NCI-H1930 (cell line): ENCODE measurements around the gene LRP1.

Experiments
- DNase-seq, 2 experiments: peaks; one replicate each; lab custom pipeline; 2025; lab: John Stamatoyannopoulos, UW

Gene LRP1

DNA sequence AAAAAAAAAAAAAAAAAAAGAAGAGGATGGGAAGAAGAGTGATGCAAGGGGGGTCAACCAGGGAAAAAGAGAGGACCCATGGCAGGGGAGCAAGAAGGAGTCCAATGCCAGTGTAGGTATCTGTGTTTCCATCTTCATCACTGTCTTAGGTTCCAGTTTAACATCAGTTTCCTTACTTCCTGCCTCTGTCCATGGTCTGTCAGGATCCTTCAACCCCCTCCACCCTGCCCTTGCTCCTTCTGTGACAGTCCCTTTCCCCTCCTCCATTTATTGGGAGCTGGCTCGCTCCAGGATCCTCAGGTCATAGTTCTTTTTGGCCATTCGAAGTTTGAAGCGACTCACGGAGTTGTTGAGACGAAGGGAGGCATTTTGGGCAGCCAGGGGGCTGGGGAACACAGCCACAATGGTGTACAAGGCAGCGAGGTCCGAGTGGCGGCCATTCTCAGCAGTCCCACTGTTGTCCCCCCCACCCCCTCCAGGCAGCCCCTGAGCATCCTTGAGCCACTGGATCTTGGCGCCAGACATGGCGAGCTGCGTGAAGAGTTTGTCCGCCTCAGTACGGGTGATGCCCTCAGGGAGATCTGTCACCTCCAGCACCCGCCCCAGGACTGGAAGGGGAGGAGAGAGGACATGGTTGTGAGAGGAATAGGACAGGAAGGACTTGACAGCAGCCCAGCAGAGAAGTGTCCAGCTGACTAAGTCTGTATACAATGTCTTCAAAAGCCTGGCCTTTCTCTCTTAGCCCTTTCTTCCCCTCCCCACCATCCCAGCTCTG is 126.4 kb downstream of the LRP1 start:
- no peak for DNase-seq

DNA sequence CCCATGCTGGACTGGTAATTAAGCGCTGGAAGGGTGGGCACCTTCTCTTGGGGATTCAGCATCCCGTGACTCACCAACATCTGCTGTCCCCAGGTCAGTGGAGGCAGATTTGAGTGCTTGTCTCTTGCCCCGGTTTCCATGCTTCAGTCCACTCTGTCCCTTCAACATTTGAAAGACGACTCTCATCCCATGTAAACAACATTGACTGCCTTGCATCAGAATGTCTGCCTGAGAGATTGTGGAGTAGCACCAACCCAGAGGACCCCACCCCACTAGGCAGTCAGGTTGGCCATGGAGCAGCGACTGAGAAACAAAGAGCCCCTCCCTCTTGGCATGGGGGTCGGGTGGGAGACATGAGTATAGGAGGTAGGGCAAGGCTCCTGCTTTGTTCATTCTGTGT is 127.6 kb downstream of the LRP1 start:
- DNase-seq: no peak

DNA sequence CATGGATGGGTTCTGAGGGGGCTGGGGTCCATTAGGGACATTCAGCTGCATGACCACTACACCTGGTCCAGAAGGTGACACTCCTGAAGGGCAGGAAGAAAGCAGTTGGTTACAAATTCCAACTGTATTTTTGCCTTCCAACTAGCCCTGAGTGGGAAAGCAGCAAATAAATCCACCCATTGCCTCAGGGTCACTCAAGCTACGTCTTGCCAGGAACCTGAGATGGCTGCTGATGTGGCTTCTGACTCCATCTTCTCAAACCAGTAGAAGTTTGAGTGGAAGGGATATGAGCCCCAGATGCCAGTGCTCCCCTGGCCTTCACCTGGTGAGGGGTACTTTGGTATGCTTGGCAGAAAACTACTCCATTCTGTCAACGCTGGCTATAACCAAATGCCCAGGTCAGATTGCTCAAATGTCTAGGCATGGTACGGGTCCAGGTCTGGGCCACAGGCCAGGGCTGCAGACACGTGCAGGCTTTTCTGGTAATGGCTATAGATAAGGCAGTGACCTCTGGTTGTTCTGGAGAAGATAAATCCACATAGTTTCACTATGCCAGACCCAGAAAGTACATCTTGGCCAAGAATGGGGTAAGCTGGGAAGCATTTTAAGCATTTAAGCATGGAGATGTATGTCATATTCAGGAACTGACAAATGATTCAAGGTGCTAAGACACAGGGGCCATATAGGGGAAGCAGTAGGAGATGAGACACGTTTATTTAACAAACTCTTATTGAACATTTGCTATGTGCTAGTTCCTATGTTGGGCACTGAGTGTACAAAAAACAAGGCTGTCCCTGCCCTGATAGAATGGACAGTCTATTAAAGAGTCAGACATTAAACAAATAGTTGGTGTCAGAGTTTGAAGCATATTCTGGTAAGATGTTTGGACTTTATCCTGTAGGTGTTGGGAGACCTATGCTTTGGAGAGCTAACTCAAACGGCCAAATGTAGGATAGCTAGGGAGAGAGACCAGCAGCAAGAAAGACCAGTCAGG is 131.0 kb downstream of the LRP1 start:
- DNase-seq: no peak

DNA sequence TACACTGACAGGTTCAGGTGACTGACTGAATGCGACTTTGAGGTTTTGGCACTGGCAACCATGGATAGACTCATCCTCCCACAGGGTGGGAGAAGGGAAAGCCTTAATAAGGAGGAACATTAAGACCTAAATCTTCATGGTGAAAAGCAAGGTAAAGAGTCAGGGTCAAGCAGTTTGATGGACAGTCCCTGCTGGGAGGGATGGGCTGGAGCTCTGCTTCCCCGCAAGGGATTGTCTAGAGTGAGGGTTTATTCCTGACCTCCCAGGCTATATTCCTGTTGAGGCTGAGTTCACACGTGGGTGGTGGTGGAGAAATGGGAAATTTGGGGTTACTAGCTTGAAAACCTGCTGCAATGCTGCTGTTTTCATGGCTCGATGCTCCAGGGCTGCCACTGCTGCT is 132.1 kb downstream of the LRP1 start:
- DNase-seq: no peak

DNA sequence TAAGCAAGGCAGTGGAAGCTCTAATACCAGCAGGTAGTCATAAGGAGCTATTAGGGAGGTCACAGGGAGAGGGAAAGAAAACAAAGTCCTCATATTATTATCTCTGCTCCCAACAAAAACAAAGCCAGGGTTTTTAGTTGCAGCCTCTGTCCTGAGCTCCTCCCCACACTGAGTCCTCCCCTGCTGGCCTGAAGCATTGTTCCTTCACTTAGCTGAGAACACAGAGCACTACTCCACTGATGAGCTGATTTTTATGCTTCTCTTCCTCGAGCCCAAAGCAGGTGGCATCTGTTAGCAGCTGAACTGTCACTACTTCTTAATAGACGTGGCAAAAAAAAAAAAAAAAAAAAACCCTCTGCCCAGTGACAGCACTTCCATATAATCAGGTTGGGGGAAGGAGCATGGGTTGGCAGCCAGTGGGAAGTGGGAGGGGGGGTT is 133.2 kb downstream of the LRP1 start:
- DNase-seq: no peak

DNA sequence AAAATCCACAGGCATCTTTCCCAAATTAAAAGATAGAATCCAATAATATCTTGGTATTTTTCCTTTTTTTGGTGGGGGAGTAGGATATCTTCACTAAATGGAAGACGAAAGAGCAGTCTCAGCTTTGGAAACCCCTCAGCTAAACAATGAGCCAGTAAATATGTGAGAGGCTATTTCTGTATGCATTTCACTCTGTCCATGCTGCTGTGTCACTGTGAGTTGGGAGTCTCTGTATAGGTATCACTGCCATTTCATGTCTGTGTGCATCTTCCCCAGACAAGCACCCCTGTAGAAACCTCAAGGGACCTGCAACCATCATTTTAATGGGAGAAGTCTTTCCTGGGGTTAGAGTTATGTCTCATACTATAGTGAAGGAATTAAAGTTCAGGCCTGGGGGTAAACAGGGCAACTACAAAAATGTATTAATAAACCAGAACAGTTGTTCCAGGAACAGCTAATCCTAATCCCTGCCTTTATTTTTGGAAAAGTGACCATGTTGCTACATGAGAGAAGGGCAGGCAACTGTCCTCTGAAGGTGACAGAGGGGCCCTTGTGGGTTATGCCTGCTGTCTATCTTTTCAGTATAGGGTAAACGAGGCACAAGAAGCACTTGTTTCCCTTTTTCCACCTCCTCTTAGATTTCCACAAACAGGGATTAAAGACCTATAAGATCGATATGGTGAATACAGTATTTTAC is 134.0 kb downstream of the LRP1 start:
- DNase-seq: no peak
